SH-SY5Y (cell line): ENCODE data around the gene SPATA33.

Experiments
- GATA2 ChIP-seq: IDR thresholded peaks from 2 replicates; pipeline ENCODE4 v1.6.1; 2011; ENCODE audit warnings: mild to moderate bottlenecking, low read depth, low read length
- GATA3 ChIP-seq: IDR thresholded peaks from 2 replicates; pipeline ENCODE4 v1.6.1; 2011; ENCODE audit warnings: low read depth, mild to moderate bottlenecking, low read length, moderate library complexity

- TF ChIP-seq GATA2 (no peak), GATA3 (no peak)
Observed at GRCh38 chr16:89678258-89678657, 20.6 kb downstream of the SPATA33 start.
